HG02610 (cell line): ENCODE measurements around the gene CHRNA5.
"Not testable (repeated sequence)": the region's sequence is repeated elsewhere in the genome, so short reads cannot be mapped to it uniquely, and the experiment has no call there.

ENCODE experiments used
- ATAC-seq: cut with Tn5 transposase; IDR thresholded peaks from one replicate; pipeline ENCODE4 v1.9.1; 2021; ENCODE audit warnings: mild to moderate bottlenecking, moderate library complexity; ENCODE audit not compliant: unreplicated experiment

CHRNA5 gene

GRCh38 chr15:78564743-78565096, 600 bp upstream of the CHRNA5 start:
- ATAC-seq, result no peak

DNA sequence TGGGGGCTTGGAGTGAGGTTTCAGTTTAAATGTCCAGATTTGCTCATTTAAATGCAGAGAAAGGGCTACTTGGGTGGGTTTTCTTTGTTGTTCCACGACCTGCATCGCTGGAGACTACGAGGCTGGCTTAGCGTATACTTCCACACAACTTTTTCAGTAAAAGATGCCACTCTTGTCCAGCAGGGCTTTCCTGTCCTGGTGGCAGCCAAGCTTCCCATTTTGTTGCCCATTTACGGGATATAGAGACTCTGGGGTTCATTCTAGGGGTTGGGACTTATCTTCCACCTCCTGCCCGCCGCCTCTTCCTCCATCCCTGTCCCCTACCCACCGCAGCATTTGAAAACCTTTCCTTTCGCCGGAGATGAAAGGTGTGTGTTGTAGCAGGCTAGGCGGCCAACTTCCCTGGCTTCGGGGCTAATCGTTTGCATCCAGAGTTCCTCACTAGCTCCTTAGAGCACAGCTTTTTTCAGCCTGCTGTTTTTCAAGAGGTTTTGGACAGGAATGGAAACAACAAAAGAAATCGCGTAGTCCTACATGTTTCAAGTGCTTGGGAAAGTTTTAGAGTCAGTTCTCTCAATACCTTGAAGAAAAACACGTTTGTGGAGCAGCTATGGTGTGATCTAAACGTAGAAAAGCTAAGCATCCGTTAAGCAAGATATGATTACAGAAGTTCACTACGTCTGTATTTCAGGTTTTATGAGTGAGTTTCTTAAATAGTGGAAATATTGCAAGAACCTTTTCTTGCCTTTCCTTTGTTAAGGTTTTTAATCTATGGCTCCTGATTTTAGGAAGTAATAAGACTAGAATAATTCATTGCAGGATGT, 843 bp downstream of the CHRNA5 start:
- peak; percentile 14 for ATAC-seq

- ATAC-seq, result no peak
Measured at GRCh38 chr15:78567531-78567930, 2.2 kb downstream of the CHRNA5 start.

GRCh38 chr15:78570710-78571109, 5.4 kb downstream of the CHRNA5 start:
- no peak for ATAC-seq

DNA sequence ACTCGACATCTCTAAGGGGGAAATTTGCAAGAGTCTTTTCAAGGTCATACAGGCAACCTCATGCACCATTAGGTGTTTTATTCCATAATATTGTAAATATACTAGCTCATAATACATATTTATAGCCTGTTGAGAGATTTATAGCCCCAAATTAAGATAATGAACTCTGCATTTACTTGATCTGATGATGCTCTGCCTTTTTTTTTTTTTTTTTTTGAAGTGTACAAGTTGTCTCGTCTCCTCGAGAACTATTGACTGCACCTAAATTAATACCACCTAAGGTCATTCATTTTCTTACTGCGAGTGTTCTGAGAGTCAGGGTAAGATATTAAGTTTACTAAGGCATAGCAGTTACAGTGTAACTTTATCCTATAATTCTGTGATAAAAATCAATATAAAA, 6.1 kb downstream of the CHRNA5 start:
- no peak for ATAC-seq

DNA sequence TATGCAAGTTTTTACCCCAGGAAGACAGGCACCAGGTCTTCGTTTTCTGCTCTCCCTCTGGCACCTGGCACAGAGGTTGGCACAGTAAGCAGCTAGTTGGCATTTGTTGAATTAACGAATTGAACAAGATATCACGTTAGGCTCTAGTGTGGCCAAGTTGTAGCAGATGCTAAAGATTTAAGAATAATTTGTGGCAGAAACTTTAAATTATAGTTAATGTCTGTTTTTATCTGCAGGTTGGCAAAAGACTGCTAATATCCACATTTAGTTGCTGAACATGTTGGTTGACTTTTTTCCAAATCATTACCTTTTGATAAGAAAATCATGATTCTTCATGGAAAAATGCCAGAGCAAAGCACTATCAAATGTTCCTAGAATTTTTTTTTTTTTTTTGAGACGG, 8.1 kb downstream of the CHRNA5 start:
- no peak for ATAC-seq

DNA sequence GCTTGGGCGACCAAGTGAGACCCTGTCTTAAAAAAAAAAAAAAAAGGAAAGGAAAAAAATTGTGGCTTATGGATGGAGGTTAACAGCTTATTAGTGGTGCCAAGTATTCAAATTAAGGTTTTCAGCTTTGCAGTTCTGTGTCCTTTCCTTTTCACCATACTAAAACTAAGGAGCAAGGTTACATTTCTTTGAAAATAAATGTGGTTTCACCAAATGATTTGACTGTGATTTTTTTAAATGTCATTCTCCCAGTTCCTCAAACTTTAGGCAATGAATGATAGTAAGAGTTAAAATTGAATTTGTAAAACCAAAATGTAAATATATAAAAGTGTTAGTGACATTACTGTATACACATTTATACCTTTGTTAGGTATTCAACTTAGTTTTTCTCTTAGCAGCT, 9.6 kb downstream of the CHRNA5 start:
- no peak for ATAC-seq

DNA sequence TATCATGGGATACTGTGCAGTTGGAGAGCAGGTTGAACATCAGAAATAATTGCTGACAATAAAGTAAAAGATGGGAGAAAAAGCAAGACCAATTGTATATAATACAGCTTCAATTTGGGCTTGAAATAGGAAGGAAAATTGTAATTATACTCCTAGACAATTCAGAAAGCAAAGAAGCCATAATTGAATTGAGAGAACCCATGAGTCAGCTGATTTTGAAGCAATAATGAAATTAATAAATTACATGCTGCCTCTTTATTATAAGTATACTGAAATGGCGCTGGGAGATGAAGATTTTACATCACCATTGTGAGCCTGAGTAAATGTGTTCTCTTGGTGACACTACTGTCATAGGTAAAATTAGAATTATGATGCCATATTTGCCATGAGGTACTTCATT, 32.3 kb downstream of the CHRNA5 start:
- no peak for ATAC-seq

GRCh38 chr15:78598348-78598747, 33.0 kb downstream of the CHRNA5 start:
- no peak for ATAC-seq

GRCh38 chr15:78599189-78599588, 33.9 kb downstream of the CHRNA5 start:
- no peak for ATAC-seq

GRCh38 chr15:78603467-78603866, 38.1 kb downstream of the CHRNA5 start:
- ATAC-seq, result no peak

DNA sequence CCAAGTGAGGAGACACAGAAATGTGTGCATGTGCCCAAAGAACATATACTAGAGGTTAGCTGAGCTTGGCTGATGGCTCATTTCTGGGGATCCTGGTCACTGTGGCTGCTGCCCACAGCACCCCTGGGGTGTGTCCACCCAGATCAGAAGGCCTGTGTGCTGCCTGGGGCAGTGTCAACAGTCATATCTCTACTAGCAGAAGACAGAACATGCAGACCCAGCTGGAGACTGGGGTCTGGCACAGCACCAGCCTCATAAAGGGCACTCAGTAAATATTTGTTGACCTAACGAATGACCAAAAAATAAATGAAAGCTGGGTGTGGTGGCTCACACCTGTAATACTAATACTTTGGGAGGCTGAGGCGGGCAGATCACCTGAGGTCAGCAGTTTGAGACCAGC, 39.1 kb downstream of the CHRNA5 start:
- no peak for ATAC-seq

GRCh38 chr15:78605201-78605600, 39.9 kb downstream of the CHRNA5 start:
- no peak for ATAC-seq

- no peak for ATAC-seq
Measured at GRCh38 chr15:78605680-78606079, 40.4 kb downstream of the CHRNA5 start.

GRCh38 chr15:78609551-78609950, 44.2 kb downstream of the CHRNA5 start:
- not testable (repeated sequence) for ATAC-seq

DNA sequence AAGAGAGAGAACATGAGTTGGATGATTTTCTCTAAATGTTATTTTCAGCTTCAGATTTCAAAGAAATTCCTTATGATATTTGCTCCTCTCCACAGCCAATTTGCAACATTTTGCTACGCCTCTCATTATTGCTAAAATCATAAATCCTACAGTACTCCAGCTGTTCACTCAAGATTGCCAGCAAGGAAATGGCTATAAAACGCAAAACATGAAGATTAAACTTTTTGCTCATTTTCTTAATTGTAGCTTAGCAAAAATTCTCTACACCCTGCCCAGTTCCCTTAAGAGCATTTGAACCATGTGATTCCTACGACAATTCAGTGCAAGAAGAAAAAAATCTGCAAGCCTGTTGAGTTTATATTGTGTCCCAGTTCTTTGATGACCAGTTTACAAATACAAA, 48.7 kb downstream of the CHRNA5 start:
- ATAC-seq, result no peak

DNA sequence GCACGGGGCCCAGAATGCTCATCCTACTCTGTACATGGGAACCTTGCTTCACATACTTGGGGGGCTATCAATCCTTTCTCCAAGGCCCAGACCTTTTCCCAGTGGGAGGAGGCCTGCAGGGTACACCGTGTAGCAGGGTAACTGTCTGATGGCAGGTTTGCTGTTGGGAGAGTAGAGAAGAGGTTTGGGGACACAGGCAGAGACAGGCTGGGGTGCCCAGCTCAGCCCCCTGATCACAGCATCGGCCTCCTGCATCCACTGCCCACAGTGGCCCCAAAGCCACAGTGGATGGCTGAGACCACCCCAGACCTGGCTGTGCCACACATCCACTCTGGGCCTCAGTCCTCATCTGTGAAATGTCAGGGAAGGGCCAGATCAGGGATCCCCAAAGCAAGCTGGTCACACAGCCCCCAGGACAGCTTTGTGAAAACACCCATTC, 49.9 kb downstream of the CHRNA5 start:
- no peak for ATAC-seq

DNA sequence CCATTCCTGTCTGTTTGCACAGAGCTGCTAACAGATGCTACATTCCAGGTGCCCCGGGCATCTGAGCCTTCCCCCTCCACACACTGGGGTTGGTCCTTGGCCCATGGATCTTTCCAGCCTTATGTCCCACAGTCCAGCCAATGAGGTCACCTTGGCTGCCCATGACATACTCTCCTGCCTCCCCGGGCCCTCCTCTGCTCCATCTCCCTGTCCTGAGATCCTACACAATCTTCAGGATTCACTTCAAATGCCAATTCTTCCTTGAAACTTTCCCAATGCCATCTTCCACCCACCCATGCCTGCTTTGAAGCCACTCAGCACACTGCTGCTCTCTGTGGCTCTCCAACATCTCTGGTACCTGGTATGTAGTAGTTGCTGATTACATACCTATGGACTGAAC, 51.2 kb downstream of the CHRNA5 start:
- ATAC-seq, result no peak

DNA sequence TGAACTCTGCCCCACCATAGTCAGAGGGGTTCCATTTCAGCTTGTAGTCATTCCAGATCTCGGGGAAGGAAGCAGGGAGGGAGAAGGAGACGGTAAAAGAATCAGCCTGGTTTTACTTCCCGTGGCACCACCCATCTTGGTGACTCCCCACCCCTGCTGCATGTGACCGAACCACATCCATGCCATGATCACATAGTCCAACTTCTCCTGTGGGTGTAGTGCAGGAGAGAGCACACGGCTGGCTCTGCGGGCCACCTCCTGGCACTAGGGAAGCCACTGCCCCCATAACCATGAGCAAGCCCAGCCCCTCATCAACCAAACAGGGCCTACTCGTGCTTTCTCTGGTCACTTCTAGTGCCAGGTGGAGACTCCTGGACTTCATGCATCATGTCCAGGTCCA, 51.8 kb downstream of the CHRNA5 start:
- ATAC-seq, result no peak

- no peak for ATAC-seq
Measured at GRCh38 chr15:78617516-78617915, 52.2 kb downstream of the CHRNA5 start.

GRCh38 chr15:78618064-78618463, 52.7 kb downstream of the CHRNA5 start:
- ATAC-seq, result no peak

GRCh38 chr15:78618490-78618934, 53.2 kb downstream of the CHRNA5 start:
- no peak for ATAC-seq
